ENCODE measurements around the gene MPI.
"Not testable (repeated sequence)": the region's sequence is repeated elsewhere in the genome, so short reads cannot be mapped to it uniquely, and the experiment has no call there.

Gene MPI

DNA sequence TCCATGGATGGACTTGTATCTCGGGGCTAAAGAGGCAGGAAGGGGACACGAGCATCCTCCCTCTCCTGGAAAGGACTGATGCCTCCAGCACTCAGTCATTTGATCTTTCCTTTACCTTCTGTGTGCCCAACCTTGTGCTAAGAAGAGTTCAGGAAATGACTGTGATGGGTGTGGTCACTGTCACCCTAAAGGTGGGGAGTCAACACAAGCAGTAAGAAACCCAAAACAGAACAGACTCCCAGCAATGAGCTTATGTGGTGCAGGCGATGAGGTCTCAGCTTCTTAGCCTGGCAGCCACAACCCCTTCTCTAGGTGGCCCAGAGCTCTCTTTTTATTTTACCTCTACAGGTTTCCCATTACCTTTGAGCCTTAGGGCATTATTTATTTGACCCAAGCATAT is 3.8 kb downstream of the MPI start:
- no peak for DNase-seq

GRCh38 chr15:74894383-74894782 is 4.5 kb downstream of the MPI start:
- DNase-seq, result not testable (repeated sequence)

DNA sequence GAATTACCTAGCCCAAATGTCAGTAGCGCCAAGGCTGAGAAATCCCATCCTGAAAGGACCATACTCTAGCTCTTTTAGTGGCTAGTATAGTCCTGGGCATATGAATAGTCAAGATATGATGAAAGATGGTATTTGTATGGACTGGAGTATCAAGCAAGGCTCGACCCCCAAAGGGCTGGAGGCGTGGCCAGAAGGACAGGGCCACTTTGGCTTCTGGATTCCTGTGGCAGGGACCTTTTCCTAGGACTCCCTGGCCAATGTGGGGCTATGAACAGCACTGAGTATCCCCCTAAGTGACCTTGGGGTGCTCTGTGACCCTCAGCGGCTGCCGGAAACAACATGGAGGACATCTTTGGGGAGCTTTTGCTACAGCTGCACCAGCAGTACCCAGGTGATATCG is 6.0 kb downstream of the MPI start:
- no peak for DNase-seq

DNA sequence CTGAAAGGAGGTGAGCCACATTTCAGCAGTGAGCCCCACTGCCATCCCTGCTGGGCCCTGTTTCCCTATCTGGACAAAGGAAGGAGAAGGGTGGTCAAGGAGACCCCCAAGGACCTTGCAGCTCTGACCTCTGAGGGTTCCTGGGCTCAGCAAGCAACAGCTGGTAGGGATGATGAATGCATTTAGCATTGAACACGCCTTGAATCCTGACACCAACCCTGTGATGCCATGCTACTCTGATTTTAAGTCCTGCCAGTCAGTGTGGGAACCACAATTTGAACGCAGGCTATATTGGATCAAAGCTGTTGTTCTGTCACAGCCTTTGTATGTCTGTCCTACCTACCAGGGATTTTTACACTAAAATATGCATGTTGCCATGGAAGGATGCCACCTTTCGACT is 6.5 kb downstream of the MPI start:
- DNase-seq, result no peak

GRCh38 chr15:74897300-74897701 is 7.5 kb downstream of the MPI start:
- DNase-seq, result no peak

DNA sequence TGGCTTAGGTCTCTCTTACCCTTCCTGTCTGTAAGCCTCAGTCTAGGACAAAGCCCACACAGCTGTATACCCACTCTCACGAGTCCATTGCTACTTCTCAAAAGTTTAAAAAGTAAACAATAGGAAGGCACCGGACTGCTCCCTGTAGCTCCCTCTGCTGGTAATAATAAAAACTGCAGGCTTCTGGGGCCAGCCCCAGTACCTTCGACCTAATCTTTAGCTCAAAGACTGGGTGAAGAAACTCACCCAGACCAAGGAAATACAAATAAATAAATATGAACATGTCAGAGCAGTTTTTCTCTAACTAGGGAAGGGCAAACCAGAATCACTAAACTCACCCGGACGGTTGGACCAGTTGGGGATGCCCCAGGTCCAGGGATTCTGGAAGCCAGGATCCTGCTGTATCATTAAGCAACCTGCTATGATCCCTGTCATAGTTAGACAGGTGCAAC is 11.8 kb downstream of the MPI start:
- peak; percentile 61 for DNase-seq

DNA sequence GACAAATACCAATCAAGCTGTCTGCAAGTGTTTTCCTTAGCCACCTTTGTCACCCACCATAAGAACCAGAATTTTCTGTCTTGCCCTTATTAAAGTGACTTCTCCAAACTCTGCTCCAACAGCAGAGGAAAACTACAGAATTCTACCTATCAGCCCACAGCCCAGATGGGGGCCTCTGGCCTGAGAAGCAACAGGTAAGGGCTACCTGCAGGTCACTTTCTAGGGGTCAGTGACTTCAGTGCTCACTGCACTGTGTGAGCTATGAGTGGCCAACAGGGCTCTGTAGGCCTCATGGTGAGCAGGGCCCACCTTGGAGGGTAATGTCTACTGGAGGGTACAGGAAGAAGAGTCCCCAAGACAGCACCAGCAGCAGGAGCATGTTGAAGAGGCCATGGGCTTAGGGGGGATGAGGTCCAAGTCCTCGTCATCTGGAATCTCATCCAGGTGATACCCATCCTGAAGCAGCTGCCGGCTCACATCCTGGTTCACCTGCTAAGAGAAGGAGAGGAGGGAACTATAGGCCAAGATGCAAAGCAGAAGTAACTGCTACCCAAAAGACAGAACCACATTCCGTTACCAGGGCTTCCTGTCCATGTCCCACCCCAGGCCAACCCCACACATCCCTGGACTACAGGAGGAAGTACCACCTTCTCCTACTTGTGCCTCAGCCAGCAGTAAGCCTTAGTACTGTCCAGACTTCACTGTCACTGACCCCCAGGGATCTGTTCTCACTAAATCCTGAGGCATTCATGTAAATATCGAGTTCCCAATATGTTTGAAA is 12.6 kb downstream of the MPI start:
- no peak for DNase-seq

- no peak for DNase-seq
These were observed 13.8 kb downstream of the MPI start for GRCh38 chr15:74903676-74904075.

DNA sequence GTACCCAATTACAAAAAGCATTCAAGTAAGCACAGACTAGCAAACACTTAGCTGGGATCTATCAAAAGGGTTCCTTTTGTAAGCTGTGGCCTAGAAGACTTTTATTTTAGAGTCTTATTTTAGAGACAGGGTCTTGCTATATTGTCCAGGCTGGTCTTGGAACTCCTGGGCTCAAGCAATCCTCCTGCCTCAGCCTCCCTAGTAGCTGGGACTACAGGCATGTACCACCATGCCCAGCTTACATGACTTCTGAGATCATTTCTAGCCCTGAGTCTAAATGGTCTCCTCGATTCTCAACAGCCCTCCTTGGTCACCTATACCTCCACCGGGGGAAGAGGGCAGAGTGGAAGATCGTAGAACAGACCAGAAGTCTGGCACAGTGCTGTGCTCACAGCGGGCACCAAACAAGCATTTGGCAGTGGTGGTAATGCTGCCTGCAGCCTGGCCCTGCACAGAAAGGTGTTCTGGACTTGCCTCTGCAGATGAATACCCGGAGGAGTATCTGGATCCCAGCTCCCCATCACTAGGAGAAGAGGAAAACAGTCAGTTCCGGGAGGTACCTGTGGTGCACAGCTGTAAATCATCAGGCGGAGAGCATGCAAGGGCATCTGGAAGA is 14.5 kb downstream of the MPI start:
- no peak for DNase-seq

DNA sequence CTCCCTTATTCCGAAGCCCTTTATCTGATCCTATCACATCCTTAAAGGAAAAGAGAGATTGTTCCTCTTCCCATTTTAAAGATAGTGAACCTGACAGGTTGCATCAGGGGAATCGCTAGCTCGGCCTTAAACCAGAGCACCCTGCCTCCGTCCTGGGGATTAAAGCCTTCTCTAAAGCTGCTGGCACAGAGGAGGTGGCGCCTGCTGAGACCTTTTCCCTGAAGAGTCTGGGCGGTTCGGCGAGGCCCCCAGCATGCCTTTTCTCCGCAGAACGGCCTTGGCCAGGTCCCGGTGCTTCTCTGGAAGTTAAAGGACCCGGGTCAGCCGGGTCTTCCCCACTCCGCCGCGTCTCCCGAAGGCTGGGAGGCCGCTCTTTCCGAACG is 16.2 kb downstream of the MPI start:
- DNase-seq, result peak; percentile 30

GRCh38 chr15:74906450-74907162 is 16.8 kb downstream of the MPI start, which contains the start of gene FAM219B:
TSS of gene FAM219B (minus strand) at chr15:74906851. CDS start at chr15:74906800, 51 bp downstream.
- peak; percentile 95 for DNase-seq

- DNase-seq, result peak; percentile 4
These were observed 17.5 kb downstream of the MPI start for GRCh38 chr15:74907163-74907870.

DNA sequence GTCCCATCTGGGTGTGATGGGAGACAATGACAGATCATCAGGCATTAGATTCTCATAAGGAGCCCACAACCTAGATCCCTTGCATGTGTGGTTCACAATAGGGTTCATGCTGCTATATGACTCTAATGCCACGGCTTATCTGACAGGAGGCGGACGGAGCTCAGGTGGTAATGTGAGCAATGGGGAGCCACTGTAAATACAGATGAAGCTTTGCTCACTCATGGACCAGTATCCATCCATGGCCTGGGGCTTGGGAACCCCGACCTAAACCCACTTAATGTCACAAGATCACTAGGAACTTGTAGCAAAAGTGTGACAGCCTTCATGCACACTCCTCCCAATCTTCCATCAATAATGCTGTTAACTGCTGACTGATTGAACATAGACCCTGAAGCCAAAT is 18.8 kb downstream of the MPI start:
- no peak for DNase-seq

- no peak for DNase-seq
These were observed 23.2 kb downstream of the MPI start for GRCh38 chr15:74913041-74913440.

DNA sequence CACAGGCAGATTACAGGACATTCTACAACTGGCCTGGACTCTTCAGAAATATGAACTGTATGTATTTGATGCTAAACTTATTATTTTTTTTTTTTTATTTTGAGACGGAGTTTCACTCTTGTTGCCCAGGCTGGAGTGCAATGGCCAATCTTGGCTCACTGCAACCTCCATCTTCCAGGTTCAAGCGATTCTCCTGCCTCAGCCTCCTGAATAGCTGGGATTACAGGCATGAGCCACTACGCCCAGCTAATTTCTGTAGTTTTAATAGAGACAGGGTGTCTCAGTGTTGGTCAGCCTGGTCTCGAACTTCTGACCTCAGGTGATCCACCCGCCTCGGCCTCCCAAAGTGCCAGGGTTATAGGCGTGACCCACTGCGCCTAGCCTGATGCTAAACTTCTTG is 24.0 kb downstream of the MPI start:
- not testable (repeated sequence) for DNase-seq

GRCh38 chr15:74917676-74918075 is 27.8 kb downstream of the MPI start:
- no peak for DNase-seq

DNA sequence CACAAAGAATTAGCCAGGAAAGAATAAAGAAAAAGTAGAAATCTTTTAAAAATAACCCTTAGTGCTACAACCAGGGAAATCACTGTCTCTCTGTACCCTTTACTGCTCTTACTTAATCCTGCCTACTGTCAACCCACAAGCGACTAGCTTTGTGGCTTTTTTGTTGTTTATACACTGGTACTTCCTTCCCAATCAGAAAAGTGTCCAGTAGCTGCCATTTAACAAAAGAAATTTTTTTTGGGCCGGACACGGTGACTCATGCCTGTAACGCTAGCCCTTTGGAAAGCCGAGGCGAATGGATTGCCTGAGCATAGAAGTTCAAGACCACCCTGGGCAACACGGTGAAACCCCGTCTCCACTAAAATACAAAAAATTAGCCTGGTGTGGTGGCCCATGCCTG is 30.6 kb downstream of the MPI start:
- DNase-seq, result peak; percentile 62

- DNase-seq, result no peak
These were observed 34.7 kb downstream of the MPI start for GRCh38 chr15:74924525-74924924.

DNA sequence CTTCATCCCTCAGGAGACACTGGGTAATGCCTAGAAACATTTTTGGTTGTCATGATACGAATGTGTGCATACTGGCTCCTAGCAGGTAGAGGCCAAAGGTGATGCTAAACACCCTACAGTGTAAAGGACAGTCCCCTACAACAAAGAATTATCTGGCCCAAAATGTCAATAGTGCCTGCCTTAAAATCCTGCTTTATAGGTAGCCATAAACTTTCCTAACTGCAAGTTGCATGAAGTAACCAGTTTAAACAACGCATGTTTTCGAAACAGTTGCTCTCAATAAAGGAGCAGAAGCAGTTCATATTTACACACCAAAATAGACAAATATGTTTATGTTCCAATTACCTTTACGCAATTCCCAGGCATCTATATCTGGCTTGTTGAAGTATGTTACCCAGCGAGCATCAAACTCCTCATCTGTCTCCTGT is 38.9 kb downstream of the MPI start:
- DNase-seq, result no peak

GRCh38 chr15:74933573-74933972 is 43.7 kb downstream of the MPI start:
- DNase-seq, result no peak

DNA sequence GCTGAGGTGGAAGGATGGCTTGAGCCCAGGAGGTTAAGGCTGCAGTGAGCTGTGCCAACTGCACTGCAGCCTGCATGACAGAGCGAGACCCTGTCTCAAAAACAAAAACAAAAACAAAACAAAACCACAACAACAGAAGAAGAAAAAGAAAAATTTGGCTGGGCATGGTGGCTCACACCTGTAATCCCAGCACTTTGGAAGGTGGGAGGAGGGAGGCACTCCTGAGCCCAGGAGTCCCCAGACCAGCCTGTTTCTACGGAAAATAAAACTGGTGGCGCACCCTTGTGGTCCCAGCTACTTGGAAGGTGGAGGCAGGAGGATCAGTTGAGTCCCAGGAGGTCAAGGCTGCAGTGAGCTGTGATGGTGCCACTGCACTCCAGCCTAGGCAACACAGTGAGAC is 45.4 kb downstream of the MPI start:
- DNase-seq, result not testable (repeated sequence)

DNA sequence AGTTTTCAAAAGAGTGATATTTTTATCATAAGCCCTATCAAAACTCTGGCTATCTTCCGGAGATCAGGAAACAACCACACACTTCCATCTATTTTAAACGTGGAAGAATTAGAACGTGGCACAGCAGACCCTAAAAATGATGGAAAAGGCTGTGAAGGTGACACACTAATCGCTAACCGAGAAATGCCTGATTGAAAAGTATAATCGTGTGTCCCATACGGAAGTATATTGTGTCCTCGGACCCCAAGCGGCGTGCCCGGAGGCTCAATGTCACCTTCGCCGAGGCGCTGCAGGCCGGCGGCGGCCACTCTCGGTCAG is 47.4 kb downstream of the MPI start:
- no peak for DNase-seq

DNA sequence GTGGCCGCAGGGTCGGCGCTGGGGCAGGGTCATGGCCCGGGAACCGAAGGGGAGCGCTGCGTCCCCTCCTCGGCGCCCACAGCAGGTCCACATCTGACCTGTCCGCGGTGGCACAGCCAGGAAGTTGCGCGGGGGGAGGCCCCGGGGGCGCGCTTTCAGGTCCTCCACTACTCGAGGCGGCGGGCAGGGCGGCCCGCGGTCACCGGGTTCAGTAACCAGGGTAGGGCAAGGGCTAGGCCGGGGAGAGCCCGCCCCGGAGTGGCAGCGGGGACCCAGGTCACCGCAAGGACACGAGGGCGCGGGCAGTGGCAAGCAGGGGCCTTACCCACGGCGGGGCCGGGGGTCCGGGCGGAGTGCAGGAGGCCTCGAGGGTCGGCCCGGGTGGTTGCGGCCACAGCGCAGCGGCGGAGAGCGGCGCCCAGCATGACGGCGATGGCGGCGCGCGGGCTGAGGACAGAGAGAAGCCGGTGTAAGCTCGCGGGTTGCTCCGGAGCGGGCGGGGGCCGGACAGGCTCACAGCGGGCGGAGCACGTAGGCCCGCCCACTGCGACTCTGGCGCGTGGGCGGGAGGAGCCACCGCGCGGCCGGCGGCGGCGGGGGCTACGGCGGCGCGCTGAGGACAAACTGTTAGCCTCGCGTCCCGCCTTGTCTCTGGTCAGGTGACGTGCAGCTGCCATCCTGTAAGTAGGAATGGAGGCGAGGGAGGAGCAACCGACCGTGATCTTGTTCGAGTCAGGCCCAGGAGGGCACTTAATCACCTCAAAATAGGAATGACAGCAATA is 47.9 kb downstream of the MPI start, which contains the start of gene COX5A:
Gene COX5A, minus strand, starts transcription at position 484 of the 782 bp plus-strand sequence. Its CDS starts 59 bp downstream, at position 425.
- DNase-seq, result peak; percentile 98
